Stimulated activated CD4-positive, alpha-beta T cell treated with anti-CD3 and anti-CD28 coated beads, Interleukin-4, amount 100 ng/mL, for 4 hours (primary cell): Measurements from ENCODE around the gene ZDHHC8.

Experiments
- DNase-seq, 2 experiments: peaks; one replicate each; pipeline ENCODE4 v3.0.0-alpha.2; 2020

The ZDHHC8 gene

DNA sequence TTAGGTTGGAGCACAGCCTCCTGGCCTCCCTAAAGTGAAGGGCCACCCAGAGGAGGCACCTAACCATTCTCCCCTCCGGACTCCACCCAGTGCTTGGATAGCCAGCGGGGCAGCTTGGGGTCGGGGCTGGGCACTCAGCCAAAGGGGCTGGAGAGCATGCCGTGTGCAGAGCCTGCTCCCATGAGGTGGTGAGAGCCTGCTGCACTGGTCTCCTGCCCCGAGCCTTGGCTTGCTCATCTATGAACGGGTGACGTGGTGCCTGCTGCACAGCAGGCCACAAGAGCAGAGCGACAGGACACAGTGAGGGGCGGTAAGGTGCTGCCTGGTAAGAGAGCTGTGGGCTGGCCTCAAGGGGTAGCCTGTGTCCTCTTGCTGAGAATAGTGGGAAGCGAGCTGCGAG, 33.3 kb downstream of the ZDHHC8 start:
- no peak for DNase-seq

DNA sequence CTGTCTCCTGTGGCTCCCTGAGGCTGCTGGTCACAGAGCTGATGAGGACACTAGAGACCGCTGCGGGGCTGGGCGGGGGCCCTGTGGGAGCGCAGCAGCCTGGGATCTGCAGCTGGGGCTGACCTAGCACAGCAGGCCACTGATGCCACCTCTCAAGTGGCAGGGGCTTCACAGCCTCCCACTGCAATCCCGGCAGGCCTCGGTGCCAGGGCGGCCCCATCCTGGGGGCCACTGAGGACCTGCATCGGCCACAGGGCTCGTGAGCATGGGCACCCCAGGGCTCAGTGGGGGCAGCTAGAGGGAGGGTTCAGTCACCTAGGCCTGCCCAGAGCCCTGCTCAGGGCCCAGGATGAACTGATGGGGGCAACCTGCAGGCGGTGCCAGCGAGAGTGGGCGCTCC, 33.8 kb downstream of the ZDHHC8 start:
- no peak for DNase-seq

DNA sequence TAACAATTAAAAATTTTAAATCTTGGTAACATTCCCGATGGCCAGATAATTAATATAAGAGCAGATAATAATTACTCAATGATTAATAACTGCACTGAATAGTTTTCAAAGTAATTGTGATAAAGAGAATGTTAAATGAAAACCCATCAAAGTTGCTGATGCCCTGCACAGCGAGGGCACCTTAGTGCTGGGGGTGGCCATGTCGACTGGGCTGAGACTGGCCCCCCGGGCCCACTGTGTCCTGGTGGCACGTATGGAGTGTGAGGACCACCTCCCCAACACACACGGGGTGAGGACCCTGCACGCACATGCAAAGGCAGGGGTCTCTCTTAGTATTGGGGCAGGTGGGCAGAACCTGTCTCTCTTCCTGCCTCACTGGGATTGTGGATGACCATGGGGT, 34.3 kb downstream of the ZDHHC8 start:
- DNase-seq, result no peak

DNA sequence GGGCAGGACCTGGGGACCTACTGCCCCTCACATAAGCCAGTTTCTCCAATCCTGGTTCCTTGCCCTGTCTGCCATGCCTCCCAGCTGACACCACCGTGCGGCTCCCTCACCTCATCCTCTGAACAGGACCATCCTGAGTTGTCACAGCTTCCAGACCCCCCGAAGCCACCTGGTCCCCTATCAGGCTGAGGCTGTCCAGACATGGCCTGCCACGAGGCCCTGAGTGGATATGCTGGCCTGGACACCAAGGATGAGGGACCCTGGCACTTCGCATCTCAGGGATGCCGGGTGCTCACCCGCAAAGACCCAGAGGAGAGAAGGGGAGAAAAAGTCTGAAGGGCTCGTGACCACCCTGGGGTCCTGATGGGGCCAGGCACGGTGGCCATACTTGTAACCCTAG, 35.1 kb downstream of the ZDHHC8 start:
- no peak for DNase-seq

DNA sequence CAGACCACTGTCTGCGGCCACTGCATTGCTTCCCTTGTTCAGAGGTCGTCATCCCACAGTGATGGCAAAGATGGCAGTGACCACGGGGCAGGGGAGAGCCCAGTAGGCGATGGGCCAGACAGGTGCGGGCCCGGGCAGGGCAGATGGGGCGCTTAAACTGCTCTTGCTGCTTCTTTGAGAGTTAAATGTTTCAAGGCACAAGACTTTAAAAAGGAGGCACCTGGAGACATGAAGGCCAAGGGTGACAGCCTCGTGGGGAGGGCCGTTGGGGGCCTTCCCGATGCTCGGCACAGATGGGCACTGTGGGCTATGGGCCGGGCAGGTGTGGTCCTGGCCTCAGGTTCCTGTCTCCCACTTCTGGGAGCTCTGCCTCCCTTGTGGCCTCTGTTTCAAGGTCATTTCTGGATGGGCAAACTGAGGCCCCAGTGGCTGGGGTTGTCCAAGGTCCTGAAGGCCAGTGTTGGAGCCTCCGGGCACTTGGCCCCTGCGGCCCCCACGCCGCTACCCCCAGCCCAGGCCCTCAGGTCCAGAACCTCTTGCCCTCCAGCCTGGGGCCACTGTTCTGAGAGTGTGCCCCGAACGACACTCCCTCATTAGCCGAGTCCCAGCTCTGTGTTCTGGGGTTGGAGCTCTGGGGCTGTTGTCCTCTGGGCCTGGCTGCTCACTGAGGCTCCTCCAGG, 36.2 kb downstream of the ZDHHC8 start:
- no peak for DNase-seq

DNA sequence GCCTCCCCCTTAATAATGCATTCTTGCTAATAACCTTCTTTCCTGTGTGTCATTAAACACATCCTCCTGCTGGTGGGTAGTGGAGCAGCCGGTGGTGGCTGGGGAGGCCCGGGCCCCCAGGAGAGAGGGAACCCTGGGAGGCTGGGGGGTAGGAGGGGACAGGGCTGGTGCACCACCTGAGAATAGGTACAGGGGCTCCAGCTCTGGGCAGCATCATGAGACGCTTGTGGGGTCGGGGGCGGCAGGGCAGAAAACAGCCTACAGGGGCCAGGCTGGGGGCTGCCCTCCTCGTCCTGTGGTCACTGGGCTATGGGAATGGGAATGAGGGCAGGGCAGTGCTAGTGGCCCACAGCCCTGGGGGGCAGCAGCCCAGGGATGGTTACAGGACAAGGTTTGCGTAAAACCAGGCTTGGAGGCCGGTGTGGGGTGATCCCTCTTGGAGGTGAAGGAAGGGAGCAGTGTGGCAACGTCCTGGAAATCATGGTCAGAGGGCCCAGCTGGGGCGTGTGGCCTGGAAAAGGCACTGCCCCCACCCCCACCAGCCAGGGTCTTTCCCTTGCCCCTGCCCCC, 37.7 kb downstream of the ZDHHC8 start:
- DNase-seq, result no peak

DNA sequence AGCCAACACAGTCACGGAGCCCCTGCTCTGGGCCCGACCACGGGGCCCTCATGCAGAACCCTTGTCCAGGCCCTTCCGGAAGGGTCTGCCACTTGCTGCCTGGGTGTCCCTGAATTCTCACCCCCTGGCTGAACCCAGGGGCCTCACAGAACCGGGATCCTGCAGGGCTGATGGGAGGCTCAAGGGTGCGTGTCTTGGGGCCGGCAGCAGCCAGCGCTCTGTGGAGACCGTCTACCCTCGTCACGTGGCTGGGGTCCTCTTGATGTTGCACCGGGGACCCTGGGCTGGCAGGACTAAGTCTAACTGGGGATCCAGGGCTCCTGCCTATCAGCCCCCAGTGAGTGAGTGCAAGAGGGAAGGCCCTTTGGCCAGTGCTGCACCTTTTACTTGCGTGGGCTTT, 38.6 kb downstream of the ZDHHC8 start:
- no peak for DNase-seq

DNA sequence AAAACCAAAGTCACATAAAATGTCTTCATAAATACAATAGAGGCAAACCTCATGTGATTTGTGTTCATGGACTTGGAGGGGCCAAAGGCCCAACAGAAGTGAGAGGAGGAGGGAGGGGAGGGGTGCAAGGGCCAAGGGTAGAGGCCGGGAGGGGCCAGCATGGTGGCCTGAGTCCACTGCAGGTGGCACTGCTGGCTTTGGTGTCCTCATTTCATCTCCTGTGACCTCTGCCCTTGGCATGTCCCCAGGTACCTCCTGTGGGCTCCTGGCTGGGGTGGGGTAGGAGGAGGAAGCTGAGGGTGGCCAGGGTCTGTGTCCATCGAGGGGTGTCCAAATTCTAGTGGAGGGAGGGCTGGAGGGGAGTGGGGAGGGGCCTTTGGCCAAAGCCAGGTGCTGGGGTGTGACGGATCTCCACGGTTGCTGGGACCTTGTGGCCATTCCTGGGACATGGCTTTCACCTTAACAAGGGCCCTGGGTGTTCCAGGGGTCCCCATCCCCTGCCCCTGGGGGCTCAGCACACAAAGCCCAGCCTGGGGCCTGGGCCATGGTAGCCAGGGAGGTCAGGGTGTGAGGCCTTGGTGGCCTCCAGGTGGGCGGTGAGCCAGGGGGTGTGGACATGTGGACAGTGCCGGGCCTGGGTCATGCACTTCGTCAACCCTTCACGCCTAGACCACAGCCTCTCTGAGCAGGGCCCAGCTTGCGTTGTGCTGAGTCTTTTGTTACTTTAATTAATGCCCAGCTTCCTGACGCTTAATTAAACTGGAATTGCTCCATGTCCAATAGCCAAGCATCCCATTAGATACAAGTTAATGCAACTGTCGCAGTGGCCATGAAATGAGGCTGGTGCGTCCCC, 39.9 kb downstream of the ZDHHC8 start:
- no peak for DNase-seq

DNA sequence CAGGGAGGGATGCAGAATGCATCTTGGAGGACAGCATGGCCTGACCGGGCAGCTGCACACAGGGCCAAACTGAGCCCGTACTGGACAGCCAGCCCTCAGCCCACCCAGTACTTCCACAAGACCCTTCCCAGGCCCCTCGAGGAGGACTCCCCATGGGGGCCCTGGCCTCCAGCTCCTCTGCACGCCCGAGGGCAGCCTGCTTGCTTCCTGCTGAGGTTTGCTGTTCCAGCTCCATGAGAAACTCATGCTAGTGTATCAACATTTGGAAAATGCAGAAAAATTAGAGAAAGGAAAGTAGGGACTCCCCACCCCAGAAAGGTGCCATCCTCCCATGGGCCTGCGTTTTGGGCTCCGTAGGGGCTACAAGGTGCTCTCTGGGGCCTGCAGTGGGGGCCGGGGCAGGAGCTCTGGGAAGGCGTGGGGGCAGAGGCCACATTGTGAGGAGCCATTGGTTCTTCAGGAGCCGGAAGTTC, 40.6 kb downstream of the ZDHHC8 start:
- no peak for DNase-seq

DNA sequence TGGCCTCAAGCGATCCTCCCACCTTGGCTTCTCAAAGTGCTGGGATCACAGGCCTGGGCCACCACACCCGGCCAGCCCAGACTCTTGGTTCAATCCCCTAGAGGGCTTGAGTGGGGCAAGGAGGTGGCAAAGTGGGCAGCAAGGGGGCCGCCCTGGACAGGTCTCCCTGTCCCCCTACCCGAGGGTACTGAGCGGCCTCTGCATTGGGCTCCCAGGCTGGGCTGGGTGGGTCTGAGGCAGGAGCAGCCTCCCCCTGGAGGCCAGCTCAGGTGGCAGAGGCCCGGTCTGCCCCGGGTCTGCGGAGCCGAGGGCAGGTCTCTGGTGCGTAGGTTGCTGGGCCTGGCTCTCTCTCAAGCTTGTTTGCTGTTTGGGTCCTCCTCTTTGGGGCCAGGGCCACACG, 41.6 kb downstream of the ZDHHC8 start:
- DNase-seq, result no peak

DNA sequence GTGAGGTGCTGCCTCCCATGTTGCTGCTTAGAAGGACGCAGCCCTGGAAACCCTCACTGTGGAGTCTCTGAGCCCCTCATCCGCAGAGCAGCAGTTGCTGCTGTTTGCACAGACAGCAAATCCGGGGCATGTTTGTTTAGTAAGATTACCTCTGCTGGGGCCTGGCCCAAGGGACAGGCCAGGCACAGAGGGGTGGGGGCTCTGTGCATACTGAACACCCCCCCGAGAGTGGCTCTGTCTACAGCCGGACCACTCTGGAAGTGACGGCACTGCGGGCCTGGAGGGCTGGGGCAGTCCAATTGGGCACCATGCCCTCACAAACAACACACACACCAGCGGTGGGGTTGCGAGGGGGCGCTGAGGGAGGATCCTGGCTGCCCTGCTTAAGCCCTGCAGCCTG, 42.2 kb downstream of the ZDHHC8 start:
- no peak for DNase-seq

DNA sequence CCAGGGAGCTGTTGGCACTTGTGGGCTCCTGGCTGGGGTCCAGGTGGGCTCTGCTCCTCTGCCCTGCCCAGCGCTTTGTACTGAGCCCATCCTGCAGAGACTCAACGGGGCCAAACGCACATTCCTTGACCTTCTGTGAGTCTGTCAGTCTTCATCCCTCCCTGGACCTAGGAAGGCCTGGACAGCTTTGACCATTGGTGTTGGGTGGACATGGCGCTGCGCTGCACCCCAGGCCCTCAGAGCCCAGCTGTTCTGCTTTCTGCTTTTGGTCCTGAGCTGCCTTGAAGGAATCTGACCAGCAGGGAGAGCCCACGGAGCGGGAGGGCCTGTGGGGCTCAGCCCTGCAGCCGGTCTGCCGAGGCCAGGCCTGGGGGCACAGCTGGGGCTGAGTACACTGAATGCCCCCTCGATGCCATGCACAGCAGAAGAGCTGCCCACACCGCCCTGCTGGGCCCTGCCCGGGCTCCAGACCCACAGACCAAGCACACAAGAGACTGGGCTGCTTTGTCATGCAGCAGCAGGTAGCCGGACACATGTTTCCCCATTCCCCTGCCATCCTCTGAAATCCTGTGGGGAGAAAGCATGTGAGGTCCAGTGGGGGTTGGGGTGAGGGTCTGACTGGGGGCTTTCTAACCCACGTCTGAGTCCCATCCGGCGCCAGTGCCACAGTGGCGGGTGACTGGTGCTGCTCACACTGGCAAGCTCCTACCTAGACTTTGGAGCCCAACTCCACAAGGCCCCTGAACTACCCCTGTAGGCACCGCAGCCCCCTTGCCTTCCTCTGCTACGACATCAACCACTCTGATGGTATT, 43.4 kb downstream of the ZDHHC8 start:
- DNase-seq, result no peak

DNA sequence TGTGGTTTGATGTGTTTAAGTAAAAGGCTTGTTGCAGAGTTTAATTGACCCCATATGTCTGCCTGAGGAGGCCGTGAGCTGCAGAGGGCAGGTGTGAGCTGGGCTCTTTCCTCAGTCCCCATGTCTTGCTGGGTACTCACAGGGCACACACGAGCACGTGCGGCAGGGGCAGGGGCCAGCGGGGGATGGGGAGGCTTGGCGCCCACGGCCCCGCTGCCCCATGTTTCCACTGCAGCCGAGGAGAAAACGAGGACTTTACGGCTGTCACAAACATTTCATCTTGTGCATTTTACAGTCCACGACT, 43.9 kb downstream of the ZDHHC8 start:
- no peak for DNase-seq

DNA sequence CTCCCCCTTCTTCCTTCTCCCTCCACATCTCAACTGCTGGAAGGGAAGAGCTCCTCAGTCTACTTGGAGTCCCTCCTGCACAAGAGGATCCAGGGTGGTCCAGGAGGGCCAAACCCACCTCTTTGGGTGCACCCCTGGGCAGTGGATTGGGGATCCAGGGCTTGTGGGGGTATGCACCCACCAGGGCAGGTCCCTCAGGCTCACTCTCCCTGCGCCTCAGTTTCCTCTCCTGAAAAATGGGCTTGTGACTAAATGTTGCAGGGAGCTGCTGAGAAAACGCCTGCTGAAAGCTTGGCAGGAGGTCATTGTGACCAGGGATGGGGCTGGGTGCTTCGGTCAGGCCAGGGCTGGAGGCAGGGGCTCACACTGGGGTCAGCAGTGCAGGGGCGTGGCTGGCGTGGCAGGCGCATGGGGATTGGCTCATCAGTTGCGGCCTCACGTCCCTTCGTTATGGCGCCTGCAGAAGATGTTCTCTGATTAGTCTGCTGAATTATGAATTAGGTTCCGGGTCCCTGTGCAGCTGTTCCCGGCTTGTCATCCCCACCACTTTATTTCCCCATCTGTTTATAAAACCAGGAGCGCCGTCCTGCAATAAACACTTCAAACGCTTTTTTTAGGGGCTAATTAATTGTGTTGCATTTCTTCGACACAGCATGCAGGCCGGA, 44.9 kb downstream of the ZDHHC8 start:
- DNase-seq, result no peak

DNA sequence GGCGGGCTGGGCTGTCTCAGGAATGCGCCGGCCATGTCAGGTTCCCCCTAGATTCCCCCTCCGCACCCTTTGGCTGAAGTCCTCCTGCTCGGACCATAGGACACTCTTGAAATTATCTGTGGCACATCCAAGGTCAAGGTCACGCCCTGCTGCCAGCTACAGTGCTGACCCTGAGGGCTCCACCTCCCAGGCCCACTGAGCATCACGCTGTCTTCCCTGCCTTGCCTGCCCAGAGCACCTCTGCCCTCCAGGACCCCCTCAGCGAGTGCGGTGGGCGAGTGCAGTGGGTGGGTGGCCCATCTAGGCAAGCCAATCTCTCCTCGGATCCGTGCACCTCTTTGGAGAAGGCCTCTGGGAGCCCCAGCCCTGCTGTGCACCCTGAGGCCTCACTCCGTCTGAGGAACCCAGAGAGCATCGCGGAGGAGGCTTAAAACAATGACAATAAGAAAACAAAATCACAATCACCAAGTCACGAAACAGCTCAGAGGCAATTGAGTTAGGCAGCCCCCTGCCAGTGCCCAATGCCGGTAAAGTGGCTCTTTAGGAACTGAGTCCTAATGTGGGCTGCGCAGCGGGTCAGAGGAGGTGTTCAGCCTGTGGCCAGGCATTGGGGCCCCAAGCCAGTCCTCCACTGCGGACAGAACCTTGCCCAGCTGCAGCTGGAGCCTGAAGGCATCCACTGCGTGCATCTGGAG, 45.8 kb downstream of the ZDHHC8 start:
- DNase-seq, result no peak

DNA sequence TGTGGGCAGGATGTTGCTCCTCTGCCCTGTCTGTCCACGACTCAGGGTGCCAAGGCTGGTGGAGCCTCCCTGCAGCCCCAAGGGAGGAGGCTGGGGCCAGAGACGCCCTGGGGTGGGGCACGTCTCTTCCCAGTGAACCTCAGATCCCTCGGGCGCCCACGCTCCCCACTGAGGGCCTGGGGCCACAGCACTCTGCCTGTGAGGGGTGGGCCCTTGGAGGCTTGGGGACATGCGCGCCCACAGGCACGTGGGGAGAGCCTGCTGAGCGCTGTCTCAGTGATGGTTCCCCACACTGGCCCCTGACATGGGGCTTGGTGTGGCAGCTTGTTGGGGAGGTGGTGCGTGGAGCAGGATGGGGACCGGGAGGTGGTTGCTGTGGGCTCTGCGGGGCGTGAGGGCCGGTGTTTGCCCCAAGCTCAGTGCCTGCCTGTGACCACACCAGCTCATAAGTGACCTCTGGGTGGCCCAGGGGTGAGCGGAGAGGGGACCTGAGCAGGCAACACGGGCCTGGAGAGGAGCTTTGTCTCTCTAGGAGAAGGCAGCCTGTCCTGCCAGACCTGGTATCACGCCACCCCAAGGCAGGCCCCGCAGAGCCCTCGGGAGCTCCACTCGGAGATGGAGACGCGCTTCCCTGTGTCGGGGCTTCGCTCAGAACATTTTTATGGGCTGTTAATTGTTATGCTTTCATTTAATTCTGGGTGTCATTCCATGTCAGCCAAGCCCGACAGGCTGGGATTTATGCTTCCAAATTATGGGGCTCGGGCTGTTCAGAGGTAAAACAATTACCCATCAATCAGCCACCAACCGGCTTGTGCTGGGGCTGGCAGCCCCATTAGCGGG, 46.7 kb downstream of the ZDHHC8 start:
- DNase-seq, result no peak

DNA sequence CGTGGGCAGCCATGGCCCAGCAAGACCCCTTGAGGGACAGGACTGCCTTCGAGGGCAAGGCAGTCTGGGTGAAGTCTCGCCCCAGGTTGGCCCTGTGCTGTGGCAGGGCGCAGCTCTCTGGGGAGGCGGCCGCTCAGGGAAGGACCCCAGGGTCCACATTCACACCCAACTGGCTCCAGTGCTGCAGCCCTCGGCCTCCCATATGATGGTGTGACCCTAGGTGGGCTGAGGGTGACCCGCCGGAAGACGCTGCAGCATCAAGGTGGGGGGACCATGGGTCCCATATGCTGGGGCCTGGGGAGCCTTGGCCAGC, 47.3 kb downstream of the ZDHHC8 start:
- no peak for DNase-seq

DNA sequence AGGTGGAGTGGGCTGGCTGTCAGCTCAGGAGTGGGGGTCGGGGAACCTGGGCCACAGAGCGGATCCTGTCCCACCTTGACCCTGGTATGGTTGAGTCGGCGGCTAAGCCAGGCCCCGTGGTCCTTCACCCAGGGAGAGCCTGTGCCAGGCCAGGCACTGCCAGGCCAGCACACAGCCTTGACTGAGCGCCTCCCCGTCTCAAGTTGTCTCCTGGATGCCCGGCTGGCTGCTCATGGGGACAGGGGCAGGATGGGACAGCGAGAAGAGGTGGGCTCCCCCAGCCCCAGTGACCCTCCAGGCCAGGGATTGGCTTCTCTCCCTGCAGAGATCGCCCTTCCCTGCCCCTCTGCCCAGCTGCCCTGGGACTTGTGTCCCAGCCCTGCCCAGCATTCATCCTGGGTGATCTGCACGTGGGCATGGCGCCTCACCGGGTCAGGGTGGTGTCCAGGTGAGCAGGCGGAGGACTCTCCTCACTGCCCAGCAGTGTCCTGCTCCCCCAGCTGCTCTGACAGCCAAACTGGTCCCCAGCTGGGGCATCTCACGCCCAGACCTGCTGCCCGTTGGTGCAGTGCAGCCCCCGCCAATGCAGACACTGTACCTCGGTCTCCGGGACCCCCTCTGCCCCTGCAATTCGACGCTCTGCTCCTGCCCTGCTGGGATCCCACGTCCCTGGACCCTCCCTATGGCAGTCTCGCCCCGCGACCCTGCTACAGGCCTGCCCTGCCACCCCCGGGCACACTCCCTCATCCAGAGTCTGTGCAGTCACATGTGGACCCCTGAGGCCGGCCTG, 48.0 kb downstream of the ZDHHC8 start:
- DNase-seq, result no peak

DNA sequence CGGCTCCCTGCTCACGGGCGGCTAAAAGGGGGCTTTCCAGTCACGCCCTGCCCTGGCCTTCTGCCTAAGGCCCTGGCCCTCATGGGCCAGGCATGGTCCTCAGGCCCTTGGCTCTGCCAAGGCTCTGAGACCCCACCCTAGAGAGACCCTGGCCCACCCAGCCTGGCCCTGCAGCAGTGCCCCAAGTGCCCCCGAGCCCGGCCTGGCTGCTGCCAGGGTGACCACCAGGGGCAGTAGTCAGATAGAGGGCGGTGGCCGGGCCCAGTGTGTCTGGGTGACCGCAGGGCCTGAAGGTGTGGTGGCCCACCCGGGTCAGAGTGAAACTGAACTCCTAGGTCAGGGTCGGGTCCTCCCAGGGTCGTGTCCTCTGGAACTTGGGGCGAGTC, 48.6 kb downstream of the ZDHHC8 start:
- no peak for DNase-seq

DNA sequence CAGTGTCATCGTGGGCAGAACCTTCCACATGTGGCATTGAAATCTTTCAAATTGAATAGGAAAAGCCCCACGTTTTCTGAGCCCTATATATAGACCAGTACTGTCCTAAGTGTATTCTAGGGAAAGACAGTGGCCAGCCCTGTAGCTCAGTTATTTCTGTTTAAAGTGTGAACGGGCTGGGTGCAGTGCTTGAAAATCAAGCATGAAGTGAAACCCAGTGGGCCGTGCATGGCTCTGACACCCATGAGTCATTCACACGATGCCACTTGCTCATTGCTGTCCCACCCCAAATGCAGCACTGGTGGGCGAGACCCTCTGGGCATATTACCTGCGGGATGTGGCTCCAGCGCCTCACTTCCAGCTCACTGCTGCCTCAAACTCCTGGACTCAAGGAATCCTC, 49.0 kb downstream of the ZDHHC8 start:
- DNase-seq, result no peak
